TTC549 (cell line): ENCODE results near the gene NFIL3.

Source experiments
- FAIRE-seq: peaks from 2 replicates; lab custom pipeline; 2012; peaks lifted over from hg19 to GRCh38; lab: Jason Lieb, UNC

The NFIL3 gene

DNA sequence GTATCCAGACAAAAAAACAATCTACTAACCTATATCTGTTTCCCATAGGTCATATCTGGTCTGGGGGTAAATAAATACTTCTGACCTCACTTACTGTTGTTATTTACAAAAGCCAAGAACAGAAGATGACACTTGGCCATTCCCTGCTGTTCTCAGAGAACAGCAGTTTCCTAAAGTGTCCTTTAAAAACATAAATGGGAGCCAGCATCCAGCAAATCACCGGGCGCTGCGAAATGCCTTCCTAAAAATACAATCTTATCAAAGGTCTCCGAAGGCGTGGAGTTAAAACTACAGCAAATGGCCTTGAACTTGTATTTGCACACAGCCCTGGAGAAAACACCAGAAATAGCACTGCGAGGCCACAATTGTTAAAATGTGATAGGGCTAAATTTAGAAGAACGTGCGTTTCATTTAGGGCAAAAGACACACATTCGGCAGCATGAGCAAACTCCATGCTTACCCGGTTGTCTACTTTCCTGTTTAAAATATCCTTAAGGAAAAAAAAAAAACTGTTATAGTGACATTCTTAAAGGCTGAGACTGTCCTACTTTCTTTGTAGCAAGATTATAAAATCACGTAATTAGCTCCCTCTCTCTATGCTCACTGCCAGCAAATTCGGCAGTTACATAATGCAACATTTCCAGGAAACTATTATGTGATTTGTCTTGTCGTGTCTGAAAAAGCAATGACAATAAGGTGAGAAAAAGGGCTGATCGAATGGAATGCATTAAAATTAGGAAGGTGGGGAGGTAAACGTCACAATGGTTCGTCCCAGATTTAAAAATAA is 1.5 kb downstream of the NFIL3 start:
- FAIRE-seq = no peak

DNA sequence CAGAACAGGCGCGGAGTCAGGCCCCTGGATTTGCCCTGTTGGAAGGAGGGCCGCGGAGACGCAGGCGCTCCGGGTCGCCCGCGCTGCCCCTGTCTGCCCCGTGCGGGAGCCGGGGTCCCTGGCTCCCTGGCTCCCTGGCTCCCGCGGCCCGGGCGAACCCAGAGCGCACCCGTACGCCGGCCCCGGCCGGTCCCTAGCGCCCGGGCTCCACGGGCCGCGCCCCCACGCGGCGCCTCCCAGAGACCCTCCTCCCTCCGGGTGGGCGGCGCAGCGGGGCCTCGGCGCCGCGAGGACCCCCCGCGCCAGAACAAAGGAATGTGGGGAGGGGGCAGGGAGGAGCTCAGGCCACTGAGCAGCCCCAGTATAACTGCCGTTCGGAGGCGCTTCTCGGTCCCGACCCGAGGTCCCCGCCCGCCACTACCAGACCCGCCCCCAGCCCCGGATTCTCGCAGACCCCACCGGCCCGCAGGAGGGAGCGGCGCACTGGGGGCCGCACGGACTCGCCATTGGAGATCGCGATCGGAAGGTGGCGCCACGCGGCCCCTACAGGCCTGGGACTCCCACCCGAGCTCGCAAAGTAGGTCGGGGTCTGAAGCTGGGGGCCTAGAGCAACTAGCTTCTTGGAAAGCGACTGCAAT is 2.4 kb downstream of the NFIL3 start:
- no peak for FAIRE-seq

DNA sequence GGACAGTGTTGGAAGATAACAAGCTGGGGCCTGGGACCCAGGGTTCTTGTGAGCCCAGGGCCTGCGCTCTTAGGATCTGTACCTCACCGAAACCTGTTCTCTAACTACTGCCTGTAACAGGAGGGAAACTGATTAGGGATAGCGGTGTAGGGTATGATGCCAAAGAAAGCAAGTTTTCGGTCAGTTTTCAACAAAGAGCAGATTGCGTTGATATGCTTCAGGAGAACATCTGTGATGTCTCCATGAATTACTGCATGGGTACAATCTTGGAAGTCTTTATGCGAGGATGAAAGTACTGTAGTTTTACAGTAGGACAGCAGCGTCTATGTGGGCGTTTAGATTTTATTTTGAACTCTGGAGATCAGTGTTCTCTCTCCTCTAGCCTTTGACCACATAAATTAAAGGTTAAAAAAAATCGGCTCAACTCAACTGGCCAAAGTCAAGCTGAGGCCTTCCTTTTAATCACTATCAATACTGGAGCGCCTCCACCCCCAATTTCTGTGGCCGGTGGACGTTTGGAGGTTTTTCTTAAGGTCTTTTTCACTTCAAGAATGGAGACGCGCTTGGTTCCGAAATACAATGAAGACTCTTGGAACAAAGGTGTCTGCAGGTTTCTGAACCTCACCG is 3.0 kb downstream of the NFIL3 start:
- FAIRE-seq = no peak

DNA sequence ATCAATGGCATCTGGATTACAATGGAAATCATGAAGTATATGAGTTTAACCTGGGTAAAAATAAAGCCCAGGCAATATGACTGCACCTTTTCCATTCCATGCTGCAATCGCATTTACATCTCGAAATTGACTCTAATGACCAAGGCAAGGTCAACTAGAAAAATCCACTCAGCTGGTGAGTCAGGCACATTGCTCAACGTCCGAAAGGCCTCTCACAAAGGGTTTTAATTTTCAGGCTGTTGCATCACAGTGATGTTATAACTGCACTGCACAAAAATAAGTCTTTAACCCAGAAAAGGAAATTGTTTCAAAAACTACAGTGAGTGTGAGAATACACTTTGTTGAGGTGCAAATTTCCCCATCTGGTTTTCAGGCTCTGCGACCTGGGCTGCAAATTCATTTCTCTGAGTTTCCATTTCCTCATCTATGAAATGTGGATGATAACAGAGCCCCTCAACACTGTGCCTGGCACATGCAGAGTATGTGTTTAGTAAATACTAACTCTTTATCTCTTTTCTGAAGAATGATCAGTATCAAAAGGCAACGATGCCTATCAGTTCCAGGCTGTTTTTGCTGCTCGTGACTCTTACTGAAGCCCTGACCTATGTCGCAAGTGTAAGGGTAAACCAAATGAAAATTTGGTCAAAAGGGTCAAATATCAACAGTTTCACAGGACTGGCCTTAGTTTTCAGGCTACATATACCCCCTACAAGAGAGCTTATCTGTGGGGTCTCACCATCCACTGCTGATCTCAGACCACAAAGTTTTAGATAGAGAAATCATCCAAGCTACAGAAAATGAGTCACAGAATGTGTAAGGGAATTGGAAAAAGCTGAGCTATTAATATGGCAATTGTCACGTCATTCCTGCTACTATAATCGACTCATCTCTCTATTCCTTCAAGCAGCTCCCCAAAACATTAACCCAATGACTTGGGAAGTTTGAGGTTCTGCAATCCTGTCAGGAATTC is 4.1 kb downstream of the NFIL3 start:
- no peak for FAIRE-seq

DNA sequence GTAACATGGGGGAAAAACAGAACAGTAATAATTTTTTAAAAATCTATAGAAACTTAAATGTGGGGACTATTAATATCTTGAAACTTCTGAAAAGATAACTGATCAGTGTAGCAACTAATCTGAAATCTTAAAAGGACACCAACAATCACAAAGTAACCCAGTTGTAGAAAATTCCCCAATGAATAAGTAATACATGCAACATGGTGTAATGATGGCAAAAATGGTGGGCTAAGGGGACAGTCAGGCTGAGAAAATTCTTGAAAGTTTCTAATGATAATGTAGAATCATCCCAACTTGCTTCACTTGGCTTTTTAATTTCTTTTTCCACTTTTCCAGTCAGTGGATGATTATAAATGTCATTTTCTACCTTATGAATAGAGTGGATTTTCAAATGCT is 5.4 kb downstream of the NFIL3 start:
- FAIRE-seq = no peak

DNA sequence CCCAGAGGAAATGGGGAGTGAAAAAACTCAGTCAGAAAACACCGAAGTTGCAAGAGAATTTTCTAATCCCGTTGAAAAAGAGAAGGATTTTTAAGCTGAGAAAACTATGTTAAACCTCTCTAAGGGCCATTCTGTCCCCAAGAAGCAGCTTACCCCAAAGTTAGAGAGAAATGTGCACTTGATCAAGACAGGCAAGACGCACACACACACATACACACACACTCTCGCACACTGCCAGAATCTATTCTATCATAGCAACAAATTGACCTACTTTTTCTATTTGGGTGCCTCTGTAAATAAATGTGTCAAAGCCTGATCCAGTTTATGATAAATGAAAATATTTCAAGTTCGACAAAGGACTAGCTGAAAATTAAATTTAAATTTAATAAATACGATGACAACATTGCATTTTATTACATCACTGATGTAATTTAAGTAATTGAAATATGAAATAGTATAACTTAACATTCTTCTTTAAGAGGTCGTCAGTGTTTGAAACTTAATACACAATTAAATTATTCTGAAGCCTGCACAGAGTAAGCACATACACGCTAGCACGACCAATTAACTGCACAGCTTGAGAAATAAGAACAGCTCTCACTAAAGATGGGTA is 5.9 kb downstream of the NFIL3 start:
- no peak for FAIRE-seq

DNA sequence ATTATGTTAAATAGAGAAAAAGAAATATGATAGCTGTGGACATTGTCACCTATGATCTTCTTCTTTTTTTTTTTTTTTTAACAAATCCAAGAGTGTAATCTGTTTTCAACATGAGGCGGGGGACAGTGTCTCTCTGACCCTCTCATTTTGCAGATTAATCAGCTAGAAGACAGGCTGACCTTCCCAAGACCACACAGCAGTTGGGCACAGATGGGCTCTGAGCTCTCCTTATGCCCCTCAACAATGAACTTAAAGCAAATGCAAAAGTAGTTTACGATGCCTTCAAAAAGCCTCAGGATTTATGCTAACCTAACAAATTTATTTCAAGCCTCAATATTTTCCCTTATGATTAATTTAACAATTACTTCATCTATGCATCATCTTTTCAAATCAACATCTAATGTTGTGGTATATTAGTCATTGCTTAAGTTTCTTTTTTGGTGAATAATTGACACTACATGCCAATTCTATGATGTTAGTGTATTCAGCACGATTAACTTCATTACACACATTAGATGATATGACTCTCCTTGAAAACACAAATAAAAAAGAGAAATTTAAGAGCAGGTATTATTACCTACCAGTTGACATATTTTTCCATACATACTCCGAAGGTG is 7.4 kb downstream of the NFIL3 start:
- no peak for FAIRE-seq

DNA sequence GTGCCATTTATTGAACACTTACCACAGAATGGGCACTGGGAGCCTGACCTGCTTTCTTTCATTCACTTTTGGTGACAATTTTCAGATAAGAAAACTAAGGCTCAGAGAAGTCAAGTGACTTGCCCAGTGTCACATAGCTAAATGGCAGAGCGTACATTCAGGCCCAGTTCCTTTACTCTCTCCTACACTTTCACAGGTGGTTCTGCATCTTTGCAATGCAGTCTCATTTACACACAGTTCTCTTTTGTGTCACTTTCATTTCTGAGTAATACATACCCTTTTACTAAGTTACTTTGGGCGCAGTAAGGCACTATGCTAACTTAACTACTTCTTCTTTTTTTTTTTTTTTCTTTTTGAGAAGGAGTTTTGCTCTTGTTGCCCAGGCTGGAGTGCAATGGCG is 8.3 kb downstream of the NFIL3 start:
- no peak for FAIRE-seq

DNA sequence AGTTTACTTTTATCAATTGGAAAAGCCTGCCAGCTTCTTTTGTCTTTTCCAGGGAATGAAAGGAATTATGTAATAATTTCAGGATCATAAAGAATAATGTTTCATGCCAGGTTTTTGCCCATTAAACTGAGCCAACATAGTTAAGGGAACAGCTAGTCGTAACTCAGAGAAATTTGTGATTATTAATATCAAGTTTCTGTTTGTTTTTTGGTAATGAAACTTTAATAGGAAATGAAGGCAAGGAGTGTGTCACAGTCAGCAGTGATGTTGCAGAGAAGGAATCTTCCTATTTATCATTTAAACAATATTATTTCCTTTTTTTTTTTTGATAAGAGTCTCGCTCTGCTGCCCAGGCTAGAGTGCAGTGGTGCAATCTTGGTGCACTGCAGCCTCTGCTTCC is 10.7 kb downstream of the NFIL3 start:
- FAIRE-seq = no peak

DNA sequence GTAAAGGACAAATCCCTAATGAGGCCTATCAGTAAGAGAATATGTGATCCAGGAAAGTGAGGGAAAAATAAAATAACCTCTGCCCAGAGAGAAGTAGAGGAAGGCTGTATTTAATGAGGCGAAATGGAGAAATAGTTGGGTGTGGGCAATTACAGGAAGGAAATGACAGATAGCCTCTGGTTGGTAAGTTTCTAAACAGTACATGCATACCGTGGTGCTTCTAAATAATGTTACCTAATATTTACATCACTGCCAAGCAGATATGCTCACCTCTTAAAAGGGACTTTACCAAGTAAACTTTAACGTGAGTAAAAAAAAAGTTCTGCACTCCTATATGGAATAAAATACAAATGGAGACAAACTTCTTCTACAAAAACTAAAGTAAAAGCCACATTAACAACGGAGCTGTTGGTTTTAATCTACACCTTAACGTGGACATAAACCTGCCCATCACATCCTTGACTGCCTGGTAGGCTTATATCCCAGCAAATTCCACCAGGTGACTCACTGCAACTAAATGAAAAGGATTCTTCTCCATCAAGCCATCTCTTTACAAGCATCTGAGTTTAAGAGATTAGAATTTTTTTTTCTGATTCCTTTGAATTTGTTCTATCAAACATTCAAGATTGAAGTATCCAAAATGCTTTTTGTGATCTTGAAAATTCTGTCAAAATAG is 12.4 kb downstream of the NFIL3 start:
- no peak for FAIRE-seq

DNA sequence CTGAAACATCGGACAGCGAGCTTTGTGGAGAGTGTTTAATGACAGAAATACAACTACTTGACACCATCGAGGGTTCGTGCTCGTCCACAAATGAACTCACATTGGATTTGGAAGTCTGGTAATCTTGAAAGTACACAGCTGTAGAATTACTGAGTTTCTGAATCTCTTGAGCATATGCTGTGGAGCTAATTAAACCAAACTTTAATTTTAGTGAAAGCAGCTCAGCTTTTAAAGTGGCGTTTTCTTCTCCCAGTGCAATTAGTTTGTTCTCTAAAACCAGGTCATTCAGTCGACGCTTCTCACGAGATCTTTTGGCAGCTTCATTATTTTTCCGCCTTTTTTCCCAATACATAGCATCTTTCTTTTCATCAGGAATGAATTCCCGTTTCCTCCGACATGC is 13.5 kb downstream of the NFIL3 start:
- FAIRE-seq = no peak

DNA sequence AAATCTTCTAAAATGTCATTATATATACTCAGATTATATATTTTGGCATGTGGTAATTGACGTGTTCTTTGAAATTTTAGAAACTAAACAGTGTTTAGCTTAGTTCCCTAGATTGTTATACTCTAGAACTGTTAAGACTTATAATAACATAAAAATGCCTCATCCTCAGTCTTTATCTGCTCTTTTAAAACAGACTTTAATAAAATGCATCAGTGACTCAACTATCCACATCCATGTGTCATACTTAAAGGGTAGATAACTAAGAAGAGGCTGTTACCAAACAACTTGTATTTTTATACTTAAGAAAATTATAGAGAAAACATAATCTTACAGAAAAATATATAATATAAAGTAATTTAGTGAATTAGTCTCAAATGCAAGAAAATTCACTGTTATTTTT is 15.2 kb downstream of the NFIL3 start:
- FAIRE-seq = no peak

DNA sequence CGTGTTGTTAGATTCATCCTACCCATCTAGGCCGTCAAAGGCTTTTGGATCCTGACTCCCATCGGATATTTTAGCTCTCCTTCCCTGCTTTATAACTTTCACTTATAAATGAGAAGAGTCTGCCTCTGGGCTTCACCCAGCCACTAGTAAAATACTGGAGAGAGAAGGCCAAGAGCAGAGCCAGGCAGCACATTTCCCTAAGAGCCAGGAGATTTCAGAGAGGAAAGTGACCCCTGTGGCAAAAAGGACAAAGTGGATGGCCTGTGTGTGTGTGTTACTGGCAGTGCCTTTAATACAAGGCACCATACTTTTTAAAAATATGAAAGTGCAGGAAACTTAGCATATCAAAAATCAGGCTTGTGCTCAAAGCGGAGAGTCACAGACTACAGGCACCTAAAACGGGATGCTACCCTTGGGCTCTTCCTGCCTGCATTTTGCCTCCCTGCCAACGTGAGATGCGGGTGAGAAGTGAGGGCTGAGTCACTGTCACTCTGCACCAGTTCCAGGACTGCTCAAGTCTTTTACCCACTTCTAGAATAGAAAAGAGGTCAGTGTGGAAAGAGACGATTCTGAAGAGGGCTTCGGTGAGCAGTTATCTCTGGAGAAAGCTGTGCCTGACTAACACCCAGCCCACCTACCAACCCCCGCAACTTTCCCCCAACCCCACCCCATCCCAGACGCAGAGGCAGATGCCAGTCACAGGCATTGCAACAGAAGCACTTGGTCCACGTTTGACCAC is 15.9 kb downstream of the NFIL3 start:
- no peak for FAIRE-seq

DNA sequence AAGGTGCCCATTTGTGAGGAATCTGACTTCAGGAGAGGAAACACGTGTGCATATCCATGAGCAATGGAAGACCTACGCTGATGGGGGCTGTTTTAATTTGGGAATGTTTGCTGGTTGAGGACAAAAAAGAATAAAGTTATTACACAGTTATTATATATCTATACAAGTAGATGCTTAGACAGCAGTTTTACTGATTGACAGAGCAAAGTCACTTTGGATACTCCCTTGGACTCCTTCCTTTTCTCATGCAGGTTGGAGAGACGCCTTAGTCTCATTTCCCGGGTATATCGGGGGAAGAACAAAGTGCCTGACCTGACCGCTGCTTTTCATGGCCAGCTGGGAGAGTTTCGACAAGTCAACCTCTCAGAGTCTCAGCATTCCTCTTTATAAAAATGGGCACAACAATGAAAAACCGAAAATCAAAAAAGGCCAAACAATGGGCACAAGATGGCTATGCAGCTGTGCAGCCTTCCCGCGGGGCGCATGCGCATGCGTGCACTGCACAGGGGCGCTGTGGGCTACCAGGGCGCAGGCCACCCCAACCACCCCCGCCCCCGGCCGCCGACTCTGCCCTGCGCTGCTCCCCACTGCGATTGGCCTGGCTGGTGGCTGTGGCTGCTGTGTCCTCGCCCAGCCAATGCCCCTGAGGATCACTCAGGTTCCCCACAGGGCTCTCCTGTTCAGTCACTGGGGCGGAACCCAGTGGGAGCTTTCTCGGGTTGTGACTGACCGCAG is 18.1 kb downstream of the NFIL3 start:
- FAIRE-seq = no peak

DNA sequence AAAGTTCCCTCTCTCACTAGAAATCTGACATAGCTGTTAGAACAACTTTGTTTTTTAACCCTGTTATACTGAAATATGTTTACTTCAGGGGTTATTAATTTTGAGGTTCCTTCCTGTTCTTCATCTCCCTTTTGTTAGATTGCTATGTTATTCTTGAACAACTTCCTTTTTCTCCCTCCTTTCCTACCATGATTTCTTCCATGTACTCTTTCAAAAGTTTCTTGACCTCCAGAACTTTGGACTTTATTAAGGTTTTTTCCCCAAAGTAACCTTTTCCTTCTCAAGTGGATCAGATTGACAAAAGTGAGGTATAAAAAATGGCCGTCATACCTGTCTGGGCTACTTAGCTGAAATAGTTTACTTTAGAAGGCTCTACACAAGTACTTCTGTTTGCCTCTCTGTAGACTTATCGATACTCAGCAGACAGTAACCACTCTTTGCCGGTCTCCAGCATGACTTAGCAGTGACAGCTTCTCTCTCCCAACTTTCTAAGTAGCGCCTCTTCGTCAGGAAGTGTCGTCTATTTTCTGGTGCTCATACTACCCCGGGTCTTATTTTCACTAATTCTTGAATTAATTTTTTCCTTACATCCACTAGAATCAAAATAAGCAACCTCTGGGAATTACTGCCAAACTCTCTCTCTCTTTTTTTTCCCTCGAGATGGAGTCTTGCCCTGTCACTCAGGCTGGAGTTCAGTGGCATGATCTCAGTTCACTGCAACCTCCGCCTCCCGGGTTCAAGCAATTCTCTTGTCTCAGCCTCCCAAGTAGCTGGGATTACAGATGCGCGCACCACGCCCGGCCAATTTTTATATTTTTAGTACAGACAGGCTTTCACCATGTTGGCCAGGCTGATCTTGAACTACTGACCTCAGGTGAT is 19.7 kb downstream of the NFIL3 start:
- no peak for FAIRE-seq

DNA sequence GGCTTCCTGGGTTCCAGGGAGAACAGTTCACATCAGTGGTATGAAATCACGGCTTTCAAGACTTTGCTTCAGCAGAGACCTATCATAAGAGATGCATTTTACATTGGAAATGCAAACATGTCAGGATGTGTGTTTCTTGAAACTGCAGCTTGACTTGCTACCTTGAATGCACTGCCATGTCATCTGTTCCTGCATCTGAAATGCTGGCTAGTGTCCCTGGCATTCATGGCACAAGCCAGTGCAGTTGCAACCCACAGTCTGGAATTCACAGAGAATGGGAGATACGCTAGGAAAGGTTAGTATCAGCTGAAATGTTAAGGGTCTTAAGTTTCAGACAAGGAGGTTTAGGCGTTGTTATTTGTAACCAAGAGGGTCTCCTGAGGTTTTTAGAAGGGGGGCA is 24.7 kb downstream of the NFIL3 start:
- no peak for FAIRE-seq

DNA sequence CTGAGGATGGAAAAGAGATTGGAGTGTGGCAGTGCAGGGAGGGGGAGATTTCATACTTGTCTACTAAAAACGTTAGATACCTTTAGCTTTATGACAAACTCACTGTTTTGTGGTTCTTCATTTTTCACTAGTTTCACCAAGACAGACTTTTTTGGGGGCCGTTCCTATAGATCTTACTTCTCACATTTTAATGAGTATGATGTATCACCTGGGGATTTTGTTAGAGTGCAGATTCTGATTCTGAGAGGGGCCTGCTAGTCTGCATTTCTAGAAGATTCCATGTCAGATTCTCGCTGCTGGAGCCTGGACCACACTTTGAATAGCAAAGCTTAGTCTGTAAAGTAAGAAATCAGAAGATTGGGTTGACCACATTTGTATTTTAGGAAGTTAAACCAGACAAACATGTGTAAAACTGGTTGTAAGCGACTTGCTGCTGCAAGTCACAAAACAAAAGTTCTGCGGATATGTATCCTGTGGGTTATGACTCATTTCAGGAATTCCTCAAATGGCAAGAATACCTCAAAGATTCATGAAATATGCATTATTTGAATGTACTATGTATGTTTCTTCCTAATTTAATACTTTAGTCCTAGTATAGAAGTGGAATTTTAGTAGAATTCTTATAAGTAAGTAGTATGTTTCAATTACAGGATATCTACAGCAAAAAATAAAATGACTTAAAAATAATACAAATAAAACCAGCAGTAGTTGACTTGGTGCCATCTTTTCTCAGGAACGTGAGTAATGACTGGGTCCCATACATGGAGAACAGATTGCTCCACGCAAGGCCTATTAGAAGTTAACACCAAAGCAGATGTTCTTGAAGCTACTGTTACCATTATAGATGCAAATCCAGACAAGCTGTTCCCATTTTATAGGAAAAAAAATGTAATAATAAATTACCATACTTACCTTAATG is 27.8 kb downstream of the NFIL3 start:
- no peak for FAIRE-seq
